BJ (cell line): ENCODE data around the gene SUPT3H. TPM values are rescaled to one million over a fixed set of nuclear protein-coding genes. Genes with fewer than 3 reads are reported as not detected.
A peak's percentile ranks its signal among the peaks of the same experiment; 100 is the strongest.

Experiments used
- CTCF ChIA-PET: fragments of 350-600 bp; formaldehyde crosslinking; extraction: SDS; loops from one replicate; lab custom pipeline; 2021; ENCODE audit warnings: antibody characterized with exemption, inconsistent platforms; lab: Yijun Ruan, JAX
- POLR2A ChIA-PET: fragments of 300-600 bp; sonication (Branson Sonifier 250); formaldehyde crosslinking; extraction: SDS; loops from one replicate; lab custom pipeline; 2021; ENCODE audit warnings: antibody characterized with exemption; lab: Charles Lee
- DNase-seq: peaks from one replicate; pipeline ENCODE4 v3.0.0-alpha.2; 2011; ENCODE audit warnings: low read depth
- H3K27me3 ChIP-seq: 2 replicates; pipeline ENCODE4 v1.6.0; 2011; ENCODE audit warnings: low read length; ENCODE audit not compliant: control insufficient read depth, insufficient read depth
- H3K36me3 ChIP-seq: 2 replicates; pipeline ENCODE4 v1.5.1; 2011; ENCODE audit warnings: low read length; ENCODE audit not compliant: control insufficient read depth, insufficient read depth
- H3K4me3 ChIP-seq: 2 replicates; pipeline ENCODE4 v1.5.1; 2011; ENCODE audit warnings: low read depth, mild to moderate bottlenecking, control low read depth, low read length
- polyA plus RNA-seq: library from polyadenylated mRNA; depleted of rRNA; stranded (reverse); fragments of >200 nt; gene quantifications from 2 replicates; pipeline ENCODE4 v1.2.3, GENCODE V29; 2011
- TF ChIP-seq, protein P1 (sequence below): IDR thresholded peaks from 2 replicates; pipeline ENCODE4 v1.5.1; 2011; ENCODE audit warnings: low read depth, mild to moderate bottlenecking, control low read depth, inconsistent platforms, low read length, moderate library complexity; ENCODE audit not compliant: insufficient read depth

The SUPT3H gene
- polyA plus RNA-seq, 1 experiment, result 7.8 TPM

GRCh38 chr6:44856479-44856878, 521.3 kb downstream of the SUPT3H start:
- TF ChIP-seq, protein P1, sequence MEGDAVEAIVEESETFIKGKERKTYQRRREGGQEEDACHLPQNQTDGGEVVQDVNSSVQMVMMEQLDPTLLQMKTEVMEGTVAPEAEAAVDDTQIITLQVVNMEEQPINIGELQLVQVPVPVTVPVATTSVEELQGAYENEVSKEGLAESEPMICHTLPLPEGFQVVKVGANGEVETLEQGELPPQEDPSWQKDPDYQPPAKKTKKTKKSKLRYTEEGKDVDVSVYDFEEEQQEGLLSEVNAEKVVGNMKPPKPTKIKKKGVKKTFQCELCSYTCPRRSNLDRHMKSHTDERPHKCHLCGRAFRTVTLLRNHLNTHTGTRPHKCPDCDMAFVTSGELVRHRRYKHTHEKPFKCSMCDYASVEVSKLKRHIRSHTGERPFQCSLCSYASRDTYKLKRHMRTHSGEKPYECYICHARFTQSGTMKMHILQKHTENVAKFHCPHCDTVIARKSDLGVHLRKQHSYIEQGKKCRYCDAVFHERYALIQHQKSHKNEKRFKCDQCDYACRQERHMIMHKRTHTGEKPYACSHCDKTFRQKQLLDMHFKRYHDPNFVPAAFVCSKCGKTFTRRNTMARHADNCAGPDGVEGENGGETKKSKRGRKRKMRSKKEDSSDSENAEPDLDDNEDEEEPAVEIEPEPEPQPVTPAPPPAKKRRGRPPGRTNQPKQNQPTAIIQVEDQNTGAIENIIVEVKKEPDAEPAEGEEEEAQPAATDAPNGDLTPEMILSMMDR, result no peak
- Histone ChIP-seq H3K27me3 (no peaks in the 10 kb centered on the region), H3K36me3 (no peaks in the 10 kb centered on the region), H3K4me3 (no peak overlapping the region)
- CTCF ChIA-PET, result interaction anchor here (1.1 kb wide), 1 partner anchor 201 kb away, joined by 3 read pairs; no protein-coding TSS in a partner anchor
- DNase-seq, result no peak
- POLR2A ChIA-PET, result no interaction called here

- ChIA-PET CTCF (no interaction called here), POLR2A (no interaction called here)
These were observed 521.9 kb downstream of the SUPT3H start for GRCh38 chr6:44855562-44856411.

DNA sequence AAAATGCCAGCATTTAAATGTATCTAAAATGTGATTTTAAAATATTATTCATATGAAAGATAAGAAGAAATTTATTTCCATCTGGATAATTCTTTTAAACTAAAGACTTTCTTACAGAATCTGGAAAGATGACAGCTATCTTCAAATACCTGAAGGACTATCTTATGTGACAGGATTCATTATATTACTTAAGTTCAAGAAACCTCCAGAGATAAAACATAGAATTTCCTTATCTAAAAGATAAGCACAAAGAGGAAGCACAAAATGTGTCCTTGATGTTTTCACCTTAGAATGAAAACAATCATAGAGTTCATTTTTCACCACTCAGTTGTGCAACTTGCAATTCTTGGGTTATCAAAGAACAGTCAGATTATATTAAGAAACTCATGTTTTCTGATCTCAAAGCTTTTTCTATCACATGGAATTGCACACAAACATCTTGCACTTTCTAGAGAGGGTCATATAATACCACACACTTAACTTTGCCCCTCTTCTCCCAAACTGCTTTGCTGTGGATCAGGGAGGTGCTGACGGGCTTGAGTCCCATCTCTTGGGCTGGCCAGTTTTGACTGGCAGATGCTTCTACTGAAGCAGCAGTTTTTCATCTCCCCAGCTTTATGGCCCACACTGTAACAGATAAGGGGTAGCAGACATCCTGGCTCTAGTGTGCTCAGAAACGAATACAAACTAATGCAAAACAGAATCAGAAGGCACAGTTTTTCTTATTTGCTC, 522.9 kb downstream of the SUPT3H start:
- Histone ChIP-seq H3K27me3 (no peaks in the 10 kb centered on the region), H3K36me3 (no peaks in the 10 kb centered on the region), H3K4me3 (no peak overlapping the region)
- DNase-seq, result no peak
- TF ChIP-seq, protein P1, result no peak
- ChIA-PET CTCF (no interaction called here), POLR2A (no interaction called here)

More at GRCh38 chr6:44855562-44856411, 521.9 kb downstream of the SUPT3H start:
- DNase-seq, result peak; percentile 50
- Histone ChIP-seq H3K36me3 (no peaks in the 10 kb centered on the region), H3K27me3 (no peaks in the 10 kb centered on the region), H3K4me3 (no peak overlapping the region)
- TF ChIP-seq, protein P1, result no peak

GRCh38 chr6:44851176-44851575, 526.6 kb downstream of the SUPT3H start:
- no peak for DNase-seq
- TF ChIP-seq, protein P1, result no peak
- Histone ChIP-seq H3K27me3 (no peaks in the 10 kb centered on the region), H3K4me3 (no peak overlapping the region), H3K36me3 (no peaks in the 10 kb centered on the region)
- CTCF ChIA-PET, result no interaction called here
- POLR2A ChIA-PET, result no interaction called here

DNA sequence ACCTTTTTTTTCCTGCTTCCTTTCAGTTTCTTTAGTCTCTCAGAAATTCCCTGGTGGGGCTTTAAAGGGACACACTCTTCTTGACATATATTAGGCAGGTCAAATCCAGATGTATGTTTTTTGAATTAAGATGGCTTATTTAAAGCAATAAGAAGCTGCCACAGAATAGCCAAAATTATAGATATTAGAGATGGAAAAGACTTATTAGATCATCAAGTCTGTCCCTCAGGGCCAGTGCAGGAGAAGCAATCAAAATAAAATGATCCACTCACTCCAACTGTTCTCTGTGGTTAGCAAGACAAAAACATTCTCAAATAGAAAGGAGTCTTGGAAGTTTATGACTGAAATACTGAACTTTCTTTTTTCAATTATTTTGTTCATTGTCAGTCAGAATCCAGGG, 527.4 kb downstream of the SUPT3H start:
- Histone ChIP-seq H3K4me3 (no peak overlapping the region), H3K27me3 (no peaks in the 10 kb centered on the region), H3K36me3 (no peaks in the 10 kb centered on the region)
- TF ChIP-seq, protein P1, result no peak
- ChIA-PET CTCF (interaction anchor here (1.2 kb wide), 1 partner anchor 11 kb away, joined by 5 read pairs; no protein-coding TSS in a partner anchor), POLR2A (no interaction called here)
- no peak for DNase-seq
